Endothelial cell of hepatic sinusoid (primary cell): ENCODE data around the gene RETREG1.

Source experiments
- in situ Hi-C: cut with HindIII; loops from 2 replicates; pipeline ENCODE4 v1.10.0; 2017; ENCODE audit warnings: low sequenced_read_pairs

Gene RETREG1

GRCh38 chr5:16536246-16536645 lies 80.6 kb downstream of the RETREG1 start:
- in situ Hi-C loops, result no loop called here

GRCh38 chr5:16534280-16534679 lies 82.5 kb downstream of the RETREG1 start:
- in situ Hi-C loops, result no loop called here

- in situ Hi-C loops, result no loop called here
Measured at GRCh38 chr5:16531063-16531648, 85.6 kb downstream of the RETREG1 start.

GRCh38 chr5:16529306-16529705 lies 87.5 kb downstream of the RETREG1 start:
- in situ Hi-C loops, result no loop called here

GRCh38 chr5:16528382-16529110 lies 88.3 kb downstream of the RETREG1 start:
- in situ Hi-C loops, result no loop called here

GRCh38 chr5:16525651-16526050 lies 91.1 kb downstream of the RETREG1 start:
- in situ Hi-C loops, result no loop called here

GRCh38 chr5:16524286-16524685 lies 92.5 kb downstream of the RETREG1 start:
- in situ Hi-C loops, result no loop called here

GRCh38 chr5:16521521-16522483 lies 95.0 kb downstream of the RETREG1 start:
- in situ Hi-C loops, result no loop called here

- in situ Hi-C loops, result no loop called here
Measured at GRCh38 chr5:16520841-16521240, 96.0 kb downstream of the RETREG1 start.

GRCh38 chr5:16519435-16519834 lies 97.4 kb downstream of the RETREG1 start:
- in situ Hi-C loops, result no loop called here

GRCh38 chr5:16518606-16519005 lies 98.2 kb downstream of the RETREG1 start:
- in situ Hi-C loops, result no loop called here

GRCh38 chr5:16515532-16515931 lies 101.3 kb downstream of the RETREG1 start:
- in situ Hi-C loops, result no loop called here

GRCh38 chr5:16510098-16510497 lies 106.7 kb downstream of the RETREG1 start:
- in situ Hi-C loops, result no loop called here

- in situ Hi-C loops, result no loop called here
Measured at GRCh38 chr5:16508730-16509531, 107.9 kb downstream of the RETREG1 start.

GRCh38 chr5:16507716-16508115 lies 109.1 kb downstream of the RETREG1 start:
- in situ Hi-C loops, result no loop called here

GRCh38 chr5:16505904-16506303 lies 110.9 kb downstream of the RETREG1 start:
- in situ Hi-C loops, result no loop called here

- in situ Hi-C loops, result no loop called here
Measured at GRCh38 chr5:16505140-16505891, 111.5 kb downstream of the RETREG1 start.

- in situ Hi-C loops, result no loop called here
Measured at GRCh38 chr5:16504571-16504970, 112.2 kb downstream of the RETREG1 start.

- in situ Hi-C loops, result no loop called here
Measured at GRCh38 chr5:16502866-16503265, 113.9 kb downstream of the RETREG1 start.

GRCh38 chr5:16500024-16500423 lies 116.8 kb downstream of the RETREG1 start:
- in situ Hi-C loops, result no loop called here
